LNCaP clone FGC (cell line): Measurements from ENCODE around the gene EPB41L4A.

Experiments used
- DNase-seq: peaks from one replicate; pipeline ENCODE4 v3.0.0-alpha.2; 2011; ENCODE audit warnings: low read depth
- H3K4me3 ChIP-seq: 2 replicates; pipeline ENCODE4 v1.5.1; 2011; ENCODE audit warnings: mild to moderate bottlenecking, low read depth, low read length, control low read depth
- CTCF ChIP-seq: IDR thresholded peaks from 2 replicates; pipeline ENCODE4 v1.5.1; 2012; ENCODE audit warnings: mild to moderate bottlenecking; ENCODE audit not compliant: control insufficient read depth, insufficient read depth; ENCODE audit errors: extremely low read depth

EPB41L4A gene

GRCh38 chr5:112355058-112355685 lies 63.9 kb downstream of the EPB41L4A start:
- TF ChIP-seq CTCF, result no peak
- no peak overlapping the region for H3K4me3 ChIP-seq
- no peak for DNase-seq

- no peak for DNase-seq
- TF ChIP-seq CTCF, result no peak
- no peak overlapping the region for H3K4me3 ChIP-seq
These were observed 65.4 kb downstream of the EPB41L4A start for GRCh38 chr5:112353678-112354077.

- no peak for TF ChIP-seq CTCF
- no peak for DNase-seq
These were observed 67.9 kb downstream of the EPB41L4A start for GRCh38 chr5:112351225-112351624.

GRCh38 chr5:112350626-112351025 lies 68.5 kb downstream of the EPB41L4A start:
- no peak overlapping the region for H3K4me3 ChIP-seq
- no peak for TF ChIP-seq CTCF
- no peak for DNase-seq

More at GRCh38 chr5:112351225-112351624, 67.9 kb downstream of the EPB41L4A start:
- no peak overlapping the region for H3K4me3 ChIP-seq

GRCh38 chr5:112349371-112349770 lies 69.7 kb downstream of the EPB41L4A start:
- no peak overlapping the region for H3K4me3 ChIP-seq
- DNase-seq, result no peak
- no peak for TF ChIP-seq CTCF

GRCh38 chr5:112348915-112349314 lies 70.2 kb downstream of the EPB41L4A start:
- no peak for TF ChIP-seq CTCF
- no peak overlapping the region for H3K4me3 ChIP-seq
- DNase-seq, result no peak

- no peak for TF ChIP-seq CTCF
- no peak overlapping the region for H3K4me3 ChIP-seq
These were observed 70.7 kb downstream of the EPB41L4A start for GRCh38 chr5:112348387-112348786.

More at GRCh38 chr5:112348387-112348786, 70.7 kb downstream of the EPB41L4A start:
- DNase-seq, result no peak
